ENCODE data around the gene NECAB3.

DNA sequence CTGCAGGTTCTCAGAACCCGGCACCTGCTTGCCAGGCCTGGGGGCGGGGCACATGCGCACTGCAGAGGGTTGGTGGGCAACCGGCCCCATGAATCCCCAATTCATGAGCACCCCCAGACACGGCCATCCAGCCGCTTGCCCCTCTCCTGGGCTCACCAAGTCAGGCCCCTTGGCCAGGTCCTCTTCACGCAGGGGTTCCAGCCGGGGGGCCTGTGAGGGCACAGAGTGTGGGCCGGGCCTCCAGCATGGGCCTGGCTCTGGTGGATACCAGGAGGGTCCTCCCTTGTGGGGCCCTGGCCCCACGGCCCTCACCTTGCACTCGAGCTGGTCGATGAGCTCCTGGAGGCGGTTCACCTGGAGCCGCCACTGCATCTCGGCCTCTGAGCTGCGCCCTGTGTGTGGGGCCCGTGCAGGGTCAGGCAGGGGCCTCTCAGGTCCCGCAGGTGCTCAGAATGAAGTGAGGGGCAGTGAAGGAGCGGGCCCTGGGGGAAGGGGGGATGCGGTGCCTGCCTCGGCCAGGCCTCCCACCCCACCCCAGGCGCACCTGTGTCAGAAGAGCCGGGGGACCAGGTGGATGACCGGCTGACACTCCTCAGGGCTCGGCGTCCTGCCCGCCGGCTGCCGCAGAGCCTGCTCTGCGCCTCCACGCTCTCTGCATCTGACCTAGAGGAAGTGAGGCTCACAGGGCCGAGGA, 14.7 kb downstream of the NECAB3 start:
- TF ChIP-seq CTCF (IDR thresholded peaks at IDR 0.05; ENCODE audit: low read length) (no peak), EZH2 (optimal IDR thresholded peaks at IDR 0.05; ENCODE audit: low read depth, low read length) (no peak)

Data from MM.1S (cell line).